HepG2 (cell line): ENCODE data around the gene WDR59. TPM values are rescaled to one million over a fixed set of nuclear protein-coding genes. Genes with fewer than 3 reads are reported as not detected.

Experiments
- ATAC-seq: fragments of 200-7000 bp; cut with Tn5 transposase; 3 replicates; pipeline ENCODE4 v1.9.1; 2020; ENCODE audit warnings: mild to moderate bottlenecking, moderate library complexity
- BruUV-seq: library from RNA; stranded (reverse); fragments of 400-500 nt; replicated peaks from 2 replicates; lab custom pipeline; 2021; lab: Mats Ljungman, UMichigan
- CTCF ChIA-PET: fragments of 300-600 bp; formaldehyde crosslinking; extraction: SDS; loops from one replicate; lab custom pipeline; 2021; ENCODE audit warnings: low total read pairs, inconsistent platforms, low intra/inter-chr PET ratio; lab: Yijun Ruan, JAX
- POLR2A ChIA-PET: fragments of 350-600 bp; sonication (Branson Sonifier 250); formaldehyde crosslinking; loops from one replicate; lab custom pipeline; 2020; ENCODE audit warnings: antibody characterized with exemption, inconsistent platforms; lab: Yijun Ruan, JAX
- DNase-seq: peaks from one replicate; pipeline ENCODE4 v3.0.0-alpha.2; 2015; ENCODE audit warnings: low spot score
- FAIRE-seq: peaks from 3 replicates; lab custom pipeline; 2011; peaks lifted over from hg19 to GRCh38; lab: Jason Lieb, UNC
- H2AFZ ChIP-seq: one replicate; pipeline ENCODE4 v1.6.1; 2011; ENCODE audit warnings: low read length, inconsistent platforms
- H3K27ac ChIP-seq: fragments of 300-600 bp; 3 replicates; pipeline ENCODE4 v1.8.0; 2011; ENCODE audit warnings: mixed run types, mild to moderate bottlenecking, mixed read lengths, low read length, inconsistent platforms; ENCODE audit not compliant: insufficient read depth; ENCODE audit errors: extremely low read length
- H3K27me3 ChIP-seq, 2 experiments: fragments of 200-600 bp in 1 of 2; 2 replicates in 1 of 2; 3 replicates in 1 of 2; pipeline versions ENCODE4 v1.6.0 to v1.8.0; 2011; ENCODE audit warnings: low read length in 2 of 2, mild to moderate bottlenecking in 2 of 2, moderate library complexity in 2 of 2, inconsistent platforms in 1 of 2; ENCODE audit not compliant: insufficient read depth in 2 of 2, control insufficient read depth in 1 of 2
- H3K36me3 ChIP-seq, 2 experiments: fragments of 200-600 bp in 1 of 2; replicated peaks in 1 of 2; 2 replicates in 1 of 2; 3 replicates in 1 of 2; pipeline versions ENCODE4 v1.5.1 to v1.8.0; 2011; ENCODE audit warnings: low read length in 2 of 2, inconsistent platforms in 1 of 2; ENCODE audit not compliant: insufficient read depth in 2 of 2, control insufficient read depth in 1 of 2
- H3K4me1 ChIP-seq: 2 replicates; pipeline ENCODE4 v1.5.1; 2012; ENCODE audit warnings: low read length, inconsistent platforms; ENCODE audit not compliant: insufficient read depth
- H3K4me2 ChIP-seq: 2 replicates; pipeline ENCODE4 v1.6.0; 2011; ENCODE audit warnings: low read depth, low read length, inconsistent platforms
- H3K4me3 ChIP-seq, 3 experiments: fragments of 200-600 bp in 1 of 3; sonication (generic), shearing (Covaris generic) in 1 of 3; replicated peaks in 1 of 3; 2 replicates each; pipeline ENCODE4 v1.5.1; 2011 to 2016; ENCODE audit warnings: low read length in 3 of 3, inconsistent platforms in 2 of 3, low read depth in 2 of 3, mild to moderate bottlenecking in 2 of 3, control low read depth in 1 of 3, mixed read lengths in 1 of 3; ENCODE audit not compliant: insufficient read depth in 1 of 3
- H3K79me2 ChIP-seq: one replicate; pipeline ENCODE4 v1.6.1; 2011; ENCODE audit warnings: low read length, inconsistent platforms; ENCODE audit not compliant: insufficient read depth
- H3K9ac ChIP-seq: 2 replicates; pipeline ENCODE4 v1.6.0; 2011; ENCODE audit warnings: mild to moderate bottlenecking, low read depth, low read length, inconsistent platforms; ENCODE audit not compliant: insufficient read depth
- H3K9me3 ChIP-seq: 2 replicates; pipeline ENCODE4 v1.5.1; 2012; ENCODE audit warnings: mild to moderate bottlenecking, low read length
- H4K20me1 ChIP-seq: 2 replicates; pipeline ENCODE4 v1.6.0; 2011; ENCODE audit warnings: inconsistent platforms, mild to moderate bottlenecking, low read length, moderate library complexity; ENCODE audit not compliant: insufficient read depth
- AGO2 ChIP-seq: fragments of 200-400 bp; formaldehyde crosslinking; optimal IDR thresholded peaks from 2 replicates; pipeline ENCODE3; 2017; ENCODE audit warnings: mild to moderate bottlenecking, low read depth, low read length, moderate library complexity
- CHCHD3 ChIP-seq: sonication (generic); formaldehyde crosslinking; IDR thresholded peaks from 2 replicates; pipeline ENCODE4 v1.8.0; 2022; ENCODE audit warnings: mild to moderate bottlenecking, missing genetic modification reagents, moderate library complexity
- FOXC1 ChIP-seq: sonication (generic); formaldehyde crosslinking; IDR thresholded peaks from 2 replicates; pipeline ENCODE4 v1.8.0; 2022; ENCODE audit warnings: mild to moderate bottlenecking, missing genetic modification reagents, borderline replicate concordance
- NR0B2 ChIP-seq: sonication (generic); formaldehyde crosslinking; IDR thresholded peaks from 2 replicates; pipeline ENCODE4 v1.4.0; 2020; ENCODE audit warnings: mild to moderate bottlenecking, missing genetic modification reagents
- RBFOX2 ChIP-seq: fragments of 200-400 bp; formaldehyde crosslinking; IDR thresholded peaks from 2 replicates; pipeline ENCODE4 v1.6.1; 2017; ENCODE audit warnings: low read depth, mild to moderate bottlenecking, low read length
- ZNF121 ChIP-seq: sonication (generic); formaldehyde crosslinking; IDR thresholded peaks from 2 replicates; pipeline ENCODE4 v1.5.0; 2020; ENCODE audit warnings: mild to moderate bottlenecking, missing genetic modification reagents
- ZNF337 ChIP-seq: sonication (generic); formaldehyde crosslinking; IDR thresholded peaks from 2 replicates; pipeline ENCODE4 v1.5.1; 2020; ENCODE audit warnings: missing genetic modification reagents, low read depth, mild to moderate bottlenecking, borderline replicate concordance
- ZNF740 ChIP-seq: sonication (generic); formaldehyde crosslinking; IDR thresholded peaks from 2 replicates; pipeline ENCODE4 v1.4.0; 2020; ENCODE audit warnings: missing genetic modification reagents
- ZNF772 ChIP-seq: sonication (generic); formaldehyde crosslinking; IDR thresholded peaks from 2 replicates; pipeline ENCODE4 v1.5.0; 2020; ENCODE audit warnings: mild to moderate bottlenecking, missing genetic modification reagents
- ZNF839 ChIP-seq: sonication (generic); formaldehyde crosslinking; IDR thresholded peaks from 2 replicates; pipeline ENCODE4 v1.4.0; 2020; ENCODE audit warnings: missing genetic modification reagents, mild to moderate bottlenecking, borderline replicate concordance
- WGBS: methylation state at CpG from one replicate; pipeline ENCODE4 v1.1.6; 2017; ENCODE audit warnings: low lambda C conversion rate; 5-methylcytosine and 5-hydroxymethylcytosine counted together
- in situ Hi-C: cut with HindIII; loops from 2 replicates; pipeline ENCODE4 v1.10.0; 2017; ENCODE audit warnings: low pct_unique_long_range_greater_than_20kb; ENCODE audit not compliant: extremely low pct_ligation_motif_present
- intact Hi-C: fragments of 100-400 bp; cut with micrococcal nuclease; formaldehyde crosslinking; loops from one replicate; pipeline ENCODE4 v1.10.0; 2022; ENCODE audit not compliant: unreplicated experiment
- polyA plus RNA-seq, 8 experiments: library from polyadenylated mRNA; depleted of rRNA in 3 of 8; stranded (reverse) in 7 of 8; unstranded in 1 of 8; fragments of >200 nt; fragmentation: Illumina TruSeq in 4 of 8; extraction: Trizol in 4 of 8; gene quantifications; 2 replicates each; pipeline versions ENCODE4 v1.2.1 to v1.2.3, GENCODE V29; 2011 to 2016; ENCODE audit warnings: low read depth in 4 of 8, missing spikeins in 1 of 8, mixed read lengths in 1 of 8; ENCODE audit not compliant: insufficient read depth in 1 of 8
- total RNA-seq, 5 experiments: library from RNA; depleted of rRNA; stranded (reverse); fragments of >200 nt; fragmentation: Illumina TruSeq; extraction: Trizol; gene quantifications; 2 replicates each; pipeline ENCODE4 v1.2.3, GENCODE V29; 2016; ENCODE audit warnings: low read depth in 1 of 5
- TF ChIP-seq, protein P1 (sequence below): sonication (generic); formaldehyde crosslinking; conservative IDR thresholded peaks from 2 replicates; pipeline ENCODE4 v1.4.0; 2020; ENCODE audit warnings: missing genetic modification reagents
- TF ChIP-seq, protein P2 (sequence below): sonication (generic); formaldehyde crosslinking; IDR thresholded peaks from 2 replicates; pipeline ENCODE4 v1.5.0; 2020; ENCODE audit warnings: mild to moderate bottlenecking, missing genetic modification reagents, moderate library complexity

The WDR59 gene
- total and polyA plus RNA-seq, 2 of the 13 experiments (the other 11 are each of a cell fraction or from before 2014, with no cell fraction given): 65.2 to 306 TPM

- no TSS peak for BruUV-seq
- DNase-seq (no peak), FAIRE-seq (no peak), ATAC-seq (no peak)
- WGBS: 95% methylated on average over 5 of the region's 5 CpGs
- in situ Hi-C loops (no loop called here), intact Hi-C loops (no loop called here)
- Histone ChIP-seq H4K20me1 (no peaks in the 10 kb centered on the region; the same call in none of the 2 replicates), H3K4me1 (no peaks in the 10 kb centered on the region), H3K79me2 (peaks cover 42% of the 10 kb centered on the region), H3K9me3 (no peaks in the 10 kb centered on the region), H3K27ac (no peak overlapping the region), H3K27me3 (no peaks in the 10 kb centered on the region), H3K4me3 (no peak overlapping the region), H2AFZ (no peak overlapping the region), H3K9ac (no peak overlapping the region), H3K4me2 (no peak overlapping the region), H3K36me3 (peaks cover 11 to 36% of the 10 kb centered on the region in 2 experiments)
- TF ChIP-seq CHCHD3 (CRISPR knock-in tag) (no peak), ZNF772 (CRISPR knock-in tag) (no peak), RBFOX2 (0 out of 2 replicates have a peak, but pooled peaks have one; percentile 29), ZNF337 (CRISPR knock-in tag) (no peak)
- ChIA-PET POLR2A (interaction anchor here (0.7 to 1.2 kb wide), 2 partner anchors 9 to 10 kb away, joined by 3 to 7 read pairs; partner anchors contain the start of gene WDR59), CTCF (no interaction called here)
Observed at GRCh38 chr16:74975591-74975990, 9.3 kb downstream of the WDR59 start.

DNA sequence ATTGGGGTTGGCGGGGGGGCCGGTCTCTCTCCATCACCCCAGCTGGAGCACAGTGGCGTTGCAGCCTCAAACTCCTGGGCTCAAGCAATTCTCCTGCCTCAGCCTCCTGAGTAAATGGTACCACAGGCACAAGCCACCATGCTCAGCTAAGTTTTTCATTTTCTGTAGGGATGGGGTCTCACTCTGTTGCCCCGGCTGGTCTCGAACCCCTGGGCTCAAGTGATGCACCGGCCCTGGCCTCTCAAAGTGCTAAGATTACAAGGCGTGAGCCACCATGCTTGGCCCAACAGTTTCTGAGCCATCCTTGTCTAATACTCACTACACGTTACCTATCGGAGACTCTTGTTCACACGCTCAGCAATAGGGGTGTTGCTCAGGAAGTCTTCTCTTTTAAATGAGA, 11.6 kb downstream of the WDR59 start:
- Histone ChIP-seq H3K4me2 (no peak overlapping the region), H2AFZ (no peak overlapping the region), H3K4me1 (no peaks in the 10 kb centered on the region), H3K36me3 (peaks cover 7 to 30% of the 10 kb centered on the region in 2 experiments), H3K4me3 (no peak overlapping the region), H3K27me3 (no peaks in the 10 kb centered on the region), H4K20me1 (no peaks in the 10 kb centered on the region; the same call in 1 of the 2 replicates), H3K79me2 (peaks cover 36% of the 10 kb centered on the region), H3K27ac (no peak overlapping the region), H3K9ac (no peak overlapping the region), H3K9me3 (no peaks in the 10 kb centered on the region)
- FAIRE-seq: no peak
- CTCF ChIA-PET: no interaction called here
- ATAC-seq: peak; percentile 27; the same call in 1 of the 3 replicates
- no TSS peak for BruUV-seq
- TF ChIP-seq, protein P1, sequence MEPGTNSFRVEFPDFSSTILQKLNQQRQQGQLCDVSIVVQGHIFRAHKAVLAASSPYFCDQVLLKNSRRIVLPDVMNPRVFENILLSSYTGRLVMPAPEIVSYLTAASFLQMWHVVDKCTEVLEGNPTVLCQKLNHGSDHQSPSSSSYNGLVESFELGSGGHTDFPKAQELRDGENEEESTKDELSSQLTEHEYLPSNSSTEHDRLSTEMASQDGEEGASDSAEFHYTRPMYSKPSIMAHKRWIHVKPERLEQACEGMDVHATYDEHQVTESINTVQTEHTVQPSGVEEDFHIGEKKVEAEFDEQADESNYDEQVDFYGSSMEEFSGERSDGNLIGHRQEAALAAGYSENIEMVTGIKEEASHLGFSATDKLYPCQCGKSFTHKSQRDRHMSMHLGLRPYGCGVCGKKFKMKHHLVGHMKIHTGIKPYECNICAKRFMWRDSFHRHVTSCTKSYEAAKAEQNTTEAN (CRISPR knock-in tag): no peak
- TF ChIP-seq FOXC1 (0 out of 2 replicates have a peak, but pooled peaks have one; percentile 38), AGO2 (peak; percentile 49), ZNF839 (CRISPR knock-in tag) (peak; percentile 12; the same call in 1 of the 2 replicates), ZNF740 (CRISPR knock-in tag) (0 out of 2 replicates have a peak, but pooled peaks have one; percentile 31), NR0B2 (CRISPR knock-in tag) (0 out of 2 replicates have a peak, but pooled peaks have one; percentile 38), ZNF121 (CRISPR knock-in tag) (peak; percentile 91)
- TF ChIP-seq, protein P2, sequence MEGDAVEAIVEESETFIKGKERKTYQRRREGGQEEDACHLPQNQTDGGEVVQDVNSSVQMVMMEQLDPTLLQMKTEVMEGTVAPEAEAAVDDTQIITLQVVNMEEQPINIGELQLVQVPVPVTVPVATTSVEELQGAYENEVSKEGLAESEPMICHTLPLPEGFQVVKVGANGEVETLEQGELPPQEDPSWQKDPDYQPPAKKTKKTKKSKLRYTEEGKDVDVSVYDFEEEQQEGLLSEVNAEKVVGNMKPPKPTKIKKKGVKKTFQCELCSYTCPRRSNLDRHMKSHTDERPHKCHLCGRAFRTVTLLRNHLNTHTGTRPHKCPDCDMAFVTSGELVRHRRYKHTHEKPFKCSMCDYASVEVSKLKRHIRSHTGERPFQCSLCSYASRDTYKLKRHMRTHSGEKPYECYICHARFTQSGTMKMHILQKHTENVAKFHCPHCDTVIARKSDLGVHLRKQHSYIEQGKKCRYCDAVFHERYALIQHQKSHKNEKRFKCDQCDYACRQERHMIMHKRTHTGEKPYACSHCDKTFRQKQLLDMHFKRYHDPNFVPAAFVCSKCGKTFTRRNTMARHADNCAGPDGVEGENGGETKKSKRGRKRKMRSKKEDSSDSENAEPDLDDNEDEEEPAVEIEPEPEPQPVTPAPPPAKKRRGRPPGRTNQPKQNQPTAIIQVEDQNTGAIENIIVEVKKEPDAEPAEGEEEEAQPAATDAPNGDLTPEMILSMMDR (CRISPR knock-in tag): no peak
- over 99% methylated on average over 10 of the region's 10 CpGs for WGBS
- in situ Hi-C loops (no loop called here), intact Hi-C loops (no loop called here)
- DNase-seq: no peak
- POLR2A ChIA-PET: interaction anchor here (1.1 kb wide), 1 partner anchor 12 kb away, joined by 6 read pairs; the partner anchor contains the start of gene WDR59
